GM19025 (cell line): ENCODE results near the gene SYT12.

Experiments
- ATAC-seq: cut with Tn5 transposase; IDR thresholded peaks from one replicate; pipeline ENCODE4 v1.9.1; 2021; ENCODE audit warnings: mild to moderate bottlenecking, low read depth, moderate library complexity; ENCODE audit not compliant: unreplicated experiment

SYT12 gene

DNA sequence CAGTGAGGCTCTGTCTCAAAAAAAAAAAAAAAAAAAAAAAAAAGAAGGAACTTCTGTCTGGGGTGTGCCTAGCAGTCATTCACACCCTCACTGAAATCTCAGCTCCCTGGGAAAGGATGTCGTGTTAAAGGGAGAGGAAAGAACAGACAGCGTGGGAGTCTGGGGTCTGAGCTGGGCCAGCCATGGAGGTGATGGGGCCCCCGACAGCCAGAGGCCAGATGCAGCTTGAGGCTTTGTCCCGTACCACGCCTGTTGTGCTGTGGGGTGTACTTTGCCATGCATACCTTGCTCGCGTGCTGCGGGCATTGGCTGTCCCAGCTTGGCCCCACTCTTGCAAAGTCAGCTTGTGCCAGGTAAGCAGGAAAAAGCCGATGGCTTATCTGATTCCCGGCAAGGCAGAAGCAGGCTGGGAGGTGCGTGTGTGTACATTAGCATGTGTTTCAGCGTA, 4.6 kb downstream of the SYT12 start:
- ATAC-seq, result no peak

- peak; percentile 55 for ATAC-seq
Measured at GRCh38 chr11:67027943-67028542, 5.1 kb downstream of the SYT12 start.

DNA sequence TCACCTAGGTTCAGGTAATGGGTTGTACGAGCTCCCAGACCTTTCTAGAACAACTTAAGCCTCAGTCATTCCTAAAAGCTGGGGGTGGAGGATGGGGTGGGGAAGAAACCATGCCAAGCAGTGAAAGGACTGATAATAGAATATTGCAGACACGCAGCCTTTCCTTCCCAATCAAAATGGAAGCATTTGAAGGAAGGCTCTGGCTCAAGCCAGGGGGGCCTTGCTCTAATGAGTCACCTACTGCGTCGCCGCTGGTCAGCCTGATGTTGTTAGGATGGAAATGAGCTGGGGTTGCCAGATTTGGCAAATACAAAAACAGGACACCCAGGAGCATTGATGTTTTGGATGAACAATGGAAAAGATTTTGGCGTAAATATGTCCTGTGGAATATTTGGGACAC, 6.2 kb downstream of the SYT12 start:
- ATAC-seq, result no peak

GRCh38 chr11:67030976-67031375, 8.0 kb downstream of the SYT12 start:
- no peak for ATAC-seq

DNA sequence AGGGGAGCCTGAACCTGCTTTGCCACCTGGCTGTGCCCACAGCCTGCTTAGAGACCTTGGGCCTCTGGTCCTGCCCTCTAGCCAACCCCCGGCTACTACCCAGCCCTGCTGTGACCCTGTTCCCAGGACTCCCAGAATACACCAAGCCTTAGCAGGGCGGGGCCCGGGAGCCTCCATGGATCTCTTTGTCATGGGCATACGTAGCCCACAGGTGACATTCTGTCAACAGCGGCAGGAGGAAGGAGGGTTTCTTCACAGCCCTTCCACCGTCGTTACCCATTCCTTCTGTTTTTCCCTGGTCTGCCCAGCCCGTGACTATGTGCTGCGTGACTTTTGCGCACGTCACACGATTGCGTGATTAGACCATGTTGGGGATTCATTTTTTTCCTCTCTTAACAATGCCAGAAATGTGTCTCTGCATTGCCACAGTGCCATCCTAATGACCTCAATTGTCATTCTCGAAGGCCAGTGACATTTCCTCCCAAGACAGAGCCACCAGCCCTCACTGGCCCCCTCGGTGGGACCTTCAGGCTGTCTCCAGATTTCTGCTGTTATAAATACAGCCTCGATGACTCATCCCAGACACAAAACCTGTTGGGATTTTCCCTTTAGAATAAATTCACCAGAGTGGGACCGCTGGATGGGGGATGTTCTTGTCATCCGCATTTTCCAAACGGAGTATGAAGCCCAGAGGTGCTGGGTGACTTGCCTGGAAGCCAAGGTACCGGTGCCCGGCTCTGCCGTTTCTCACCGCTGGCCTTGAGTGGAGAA, 9.0 kb downstream of the SYT12 start:
- no peak for ATAC-seq

- ATAC-seq, result no peak
Measured at GRCh38 chr11:67032830-67033551, 10.1 kb downstream of the SYT12 start.

DNA sequence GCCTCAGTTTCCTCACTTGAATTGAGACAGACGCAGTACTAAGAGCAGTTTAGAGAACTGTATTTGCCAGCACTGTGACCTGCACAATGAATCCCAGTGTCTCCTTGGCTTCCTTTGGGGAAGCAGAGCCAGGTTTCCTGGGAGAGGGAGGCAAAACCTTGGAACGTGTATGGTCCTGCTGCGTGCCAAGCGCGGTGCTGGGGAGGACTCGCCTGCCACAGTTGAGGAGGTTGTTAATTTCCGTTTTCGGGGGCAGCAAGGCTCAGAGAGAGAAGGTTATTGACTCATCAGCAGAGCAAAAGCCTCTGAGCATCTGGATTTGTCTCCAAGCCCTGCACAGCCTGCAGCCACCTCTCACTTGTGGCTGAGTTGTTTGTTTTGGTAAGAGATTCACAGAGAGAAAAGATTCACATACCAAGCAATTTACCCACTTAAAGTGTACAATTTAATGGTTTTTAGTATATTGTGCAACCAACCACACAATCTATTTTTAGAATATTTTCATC, 10.8 kb downstream of the SYT12 start:
- ATAC-seq, result no peak

DNA sequence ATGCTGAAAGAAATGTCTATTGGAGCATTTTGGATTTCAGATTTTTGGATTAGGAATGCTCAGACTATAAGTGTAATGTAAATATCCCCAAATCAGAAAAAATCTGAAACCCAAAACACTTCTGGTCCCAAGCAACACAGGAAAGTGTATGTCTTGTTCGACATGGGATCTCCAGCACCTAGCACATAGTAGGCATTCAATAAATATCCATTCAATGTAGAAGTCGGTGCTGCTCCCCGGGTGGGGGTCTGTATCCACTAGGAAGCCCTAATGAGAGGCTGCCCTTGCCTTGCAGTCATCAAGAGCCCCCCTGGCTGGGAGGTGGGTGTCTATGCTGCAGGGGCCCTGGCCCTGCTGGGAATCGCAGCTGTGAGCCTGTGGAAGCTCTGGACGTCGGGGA, 11.4 kb downstream of the SYT12 start:
- ATAC-seq, result no peak

DNA sequence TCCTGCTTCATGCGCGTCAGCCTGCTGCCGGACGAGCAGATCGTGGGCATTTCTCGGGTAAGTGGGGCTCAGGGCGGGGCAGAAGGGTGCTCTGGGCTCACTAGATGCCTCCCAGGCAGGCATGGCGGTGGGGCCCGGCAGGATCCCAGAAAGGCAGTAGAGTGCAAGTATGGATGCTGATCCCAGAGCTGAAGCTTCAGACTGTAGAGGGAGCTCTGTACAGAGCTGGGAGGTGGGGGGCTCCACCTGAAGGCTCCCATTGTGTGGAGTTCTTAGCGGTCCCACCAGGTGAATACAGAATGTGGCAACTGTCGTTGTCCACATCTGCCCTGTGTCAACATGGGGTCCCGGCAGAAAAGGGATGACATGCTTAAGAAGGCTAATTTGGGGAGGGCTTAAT, 17.2 kb downstream of the SYT12 start:
- no peak for ATAC-seq

DNA sequence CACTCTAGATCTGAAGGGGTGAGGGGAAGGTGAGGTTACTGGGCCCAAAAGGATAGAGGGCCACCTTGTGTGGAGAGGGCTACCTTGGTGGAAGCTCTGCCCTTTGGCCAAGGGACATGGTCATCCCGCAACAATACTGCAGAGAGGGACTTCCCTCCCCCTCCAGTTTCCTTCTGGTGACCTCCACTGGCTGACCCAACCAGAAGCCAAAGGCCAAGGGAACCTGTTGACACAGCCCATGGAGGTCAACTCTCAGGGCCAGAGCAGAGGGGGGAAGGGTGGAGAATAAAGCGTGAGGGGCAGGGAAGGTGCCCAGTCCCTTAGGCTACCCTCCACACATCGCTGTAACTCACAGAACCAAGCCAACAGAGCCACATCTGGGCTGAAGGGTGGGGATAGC, 18.7 kb downstream of the SYT12 start:
- no peak for ATAC-seq

DNA sequence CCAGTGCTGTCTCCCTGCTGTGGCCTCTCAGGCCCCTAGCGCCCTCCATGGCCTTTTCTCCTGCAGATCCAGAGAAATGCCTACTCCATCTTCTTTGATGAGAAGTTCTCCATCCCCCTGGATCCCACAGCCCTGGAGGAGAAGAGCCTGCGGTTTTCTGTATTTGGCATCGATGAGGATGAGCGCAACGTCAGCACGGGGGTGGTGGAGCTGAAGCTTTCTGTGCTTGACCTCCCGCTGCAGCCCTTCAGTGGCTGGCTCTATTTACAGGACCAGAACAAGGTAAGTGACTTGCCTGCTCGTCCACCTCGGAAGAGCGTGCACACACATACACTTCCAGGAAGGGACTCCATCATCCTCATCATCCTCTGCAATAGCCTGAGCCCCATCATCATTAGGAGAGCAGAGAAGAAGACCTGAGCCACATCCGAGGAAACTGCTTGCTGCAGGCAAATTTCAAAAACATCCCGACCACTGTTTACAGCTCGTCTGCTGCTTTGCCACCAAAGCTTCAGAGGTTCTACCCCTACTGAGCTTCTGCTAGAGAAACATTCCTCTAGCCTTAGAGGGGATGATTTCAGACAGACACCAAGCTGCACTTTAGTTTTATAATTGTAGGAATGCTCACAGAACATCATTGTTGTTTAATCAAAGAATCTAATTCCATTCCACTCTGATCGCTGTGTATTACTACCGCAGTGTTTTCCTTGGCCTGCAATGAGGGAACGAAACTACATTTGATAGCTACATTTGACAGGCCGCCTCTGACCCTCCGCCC, 20.8 kb downstream of the SYT12 start:
- ATAC-seq, result no peak

DNA sequence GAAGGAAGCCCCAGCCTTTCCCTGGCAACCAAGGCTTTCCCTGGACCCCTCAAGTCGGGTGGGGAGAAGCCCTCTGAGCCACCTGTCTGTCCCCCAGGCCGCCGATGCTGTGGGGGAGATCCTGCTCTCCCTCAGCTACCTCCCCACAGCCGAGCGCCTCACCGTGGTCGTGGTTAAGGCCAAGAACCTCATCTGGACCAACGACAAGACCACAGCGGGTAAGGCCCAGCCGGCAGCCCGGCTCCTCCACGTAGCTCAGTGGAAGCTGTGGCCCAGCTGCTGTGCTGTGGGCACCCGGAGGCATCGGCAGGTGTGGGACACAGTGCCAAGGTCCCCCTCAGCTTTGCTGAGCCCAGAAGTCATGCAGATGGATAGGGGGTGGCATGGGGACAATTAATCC, 21.6 kb downstream of the SYT12 start:
- ATAC-seq, result no peak

- ATAC-seq, result no peak
Measured at GRCh38 chr11:67045314-67045713, 22.4 kb downstream of the SYT12 start.

DNA sequence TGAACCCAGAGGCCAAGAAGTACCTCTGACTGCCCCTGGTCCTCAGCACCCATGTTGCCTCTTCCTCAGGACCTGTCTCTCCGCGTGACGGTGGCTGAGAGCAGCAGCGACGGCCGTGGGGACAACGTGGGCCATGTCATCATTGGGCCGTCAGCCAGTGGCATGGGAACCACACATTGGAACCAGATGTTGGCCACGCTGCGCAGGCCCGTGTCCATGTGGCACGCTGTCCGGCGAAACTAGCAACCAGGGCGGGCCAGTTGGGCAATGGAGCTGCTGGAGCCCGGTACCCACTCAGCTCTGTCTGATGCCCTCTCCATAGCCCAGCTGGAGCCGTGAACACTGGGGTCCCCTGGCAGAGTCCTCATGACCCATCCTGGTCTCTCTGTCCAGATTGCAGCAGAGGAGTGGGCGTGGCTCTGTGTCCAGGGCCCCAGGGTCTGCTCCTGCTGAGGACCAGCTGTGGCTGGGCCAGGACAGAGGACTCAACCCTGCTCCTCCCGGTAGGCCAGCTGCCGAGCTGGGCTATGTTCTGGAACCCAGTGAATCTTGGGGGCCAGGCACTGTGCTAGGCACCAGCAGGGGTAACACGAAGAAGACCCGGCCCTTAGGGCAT, 25.7 kb downstream of the SYT12 start:
- ATAC-seq, result no peak

GRCh38 chr11:67050139-67050538, 27.2 kb downstream of the SYT12 start:
- ATAC-seq, result no peak

DNA sequence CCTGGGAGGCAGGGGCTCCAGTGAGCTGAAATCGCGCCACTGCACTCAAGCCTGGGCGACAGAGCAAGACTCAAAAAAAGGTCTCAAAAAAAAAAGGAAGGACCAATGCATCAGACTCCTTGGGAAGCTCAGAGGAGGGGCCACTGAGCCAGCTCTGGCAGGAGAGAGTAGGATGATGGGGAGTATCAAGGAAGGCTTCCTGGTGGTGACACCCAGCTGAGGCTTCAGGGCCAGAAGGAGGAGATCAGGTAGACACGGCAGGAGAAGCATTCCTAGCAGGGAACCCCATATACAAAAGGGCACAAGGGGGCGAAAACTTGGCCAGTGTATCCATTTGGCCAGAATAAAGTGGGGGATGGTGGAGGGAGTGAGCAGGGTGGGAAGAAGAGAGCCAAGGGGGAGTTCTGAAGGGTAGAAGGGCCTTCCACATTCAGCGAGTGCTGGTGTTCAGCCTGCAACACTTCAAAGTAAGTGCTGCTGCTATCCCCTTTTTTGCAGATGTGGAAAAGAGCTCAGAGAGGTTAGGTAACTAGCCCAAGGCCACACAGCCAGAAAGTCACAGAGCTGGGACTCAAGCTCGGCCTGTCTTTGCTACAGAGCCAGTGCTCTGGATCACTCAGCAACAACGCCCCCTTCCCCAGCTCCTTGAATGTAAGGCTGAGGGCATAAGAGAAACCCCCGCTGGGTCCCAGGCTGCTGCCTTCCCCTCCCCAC, 28.4 kb downstream of the SYT12 start:
- ATAC-seq, result no peak

- no peak for ATAC-seq
Measured at GRCh38 chr11:67051945-67052488, 29.1 kb downstream of the SYT12 start.

DNA sequence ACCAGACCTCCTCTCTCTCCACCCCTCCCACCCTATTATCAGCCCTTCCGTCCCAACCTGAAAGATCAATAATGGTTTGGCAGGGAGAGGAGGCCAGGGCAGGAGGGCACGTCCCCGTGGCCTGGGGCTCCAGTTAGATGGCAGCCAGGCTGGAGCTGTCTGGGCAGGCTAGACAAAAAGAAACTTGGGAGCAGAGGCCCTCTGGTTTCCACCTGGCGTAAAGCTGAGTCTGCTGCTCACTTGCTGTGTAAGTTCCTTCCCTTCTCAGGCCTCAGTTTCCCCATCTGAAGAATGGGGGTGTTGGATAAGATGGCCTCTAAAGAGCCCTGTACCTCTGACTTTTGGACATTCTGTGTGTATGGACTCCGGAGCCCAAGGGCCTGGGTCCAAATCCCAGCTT, 30.0 kb downstream of the SYT12 start:
- no peak for ATAC-seq

- no peak for ATAC-seq
Measured at GRCh38 chr11:67053896-67054329, 31.0 kb downstream of the SYT12 start.
